A549 treated with GW870086 at 1 μM for 4 hours (cell line): ENCODE measurements around the gene KIF20A. TPM values are rescaled to one million over a fixed set of nuclear protein-coding genes. Genes with fewer than 3 reads are reported as not detected.

ENCODE experiments used
- total RNA-seq: library from RNA; stranded (reverse); fragments of 200-300 nt; extraction: Qiagen RNA extraction; gene quantifications from 5 replicates; pipeline ENCODE4 v1.2.3, GENCODE V29; 2022; ENCODE audit warnings: low read depth

KIF20A gene
- 37.8 to 49.5 TPM (median 41.9 TPM) in 5 replicates for total RNA-seq

GRCh38 chr5:138178516-138179276 is at the start of gene KIF20A, which contains the start of gene BRD8:
Gene KIF20A (plus strand): TSS chr5:138179112. CDS start chr5:138179681, 569 bp downstream.
Gene BRD8 (minus strand): TSS chr5:138178630. CDS start chr5:138178614, 16 bp downstream.

DNA sequence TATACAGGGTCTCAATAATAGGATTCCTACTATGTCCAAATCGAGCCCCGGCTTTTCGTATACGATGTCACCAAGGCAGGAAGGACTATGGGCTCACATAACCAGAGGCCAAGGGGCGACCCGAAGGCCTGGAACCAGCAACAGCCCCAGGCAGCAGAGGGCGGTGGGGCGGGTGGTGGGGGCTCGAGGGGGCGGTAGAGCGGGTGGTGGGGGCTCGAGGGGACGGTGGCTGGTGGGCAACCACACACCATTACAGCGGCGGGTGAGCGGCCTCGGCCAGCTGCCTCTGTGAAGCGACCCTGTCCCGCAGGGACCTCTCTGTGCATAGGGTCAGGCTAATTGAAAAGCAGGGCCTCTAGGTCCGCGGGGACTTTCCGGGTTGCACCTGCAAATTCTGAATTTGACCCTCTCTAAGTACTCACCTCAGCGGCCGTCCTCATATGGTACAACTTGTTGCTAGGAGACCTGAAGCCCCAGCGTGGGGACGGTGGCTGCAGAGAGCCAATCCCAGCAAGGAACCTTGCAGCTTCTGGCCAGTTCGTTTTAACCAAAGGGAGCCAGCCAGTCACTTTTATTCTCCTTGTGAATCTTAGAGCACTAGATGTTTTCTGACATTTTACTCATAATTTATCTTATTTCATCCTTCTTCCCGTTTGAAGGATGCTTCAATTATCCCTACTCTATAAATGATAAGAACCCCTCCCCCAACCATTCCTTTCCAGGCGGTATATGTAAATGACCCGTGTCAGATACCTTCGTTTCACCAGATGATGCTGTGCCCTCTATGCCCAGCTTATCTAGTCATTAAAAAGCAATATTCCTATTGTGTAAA is 39.7 kb upstream of the KIF20A start, which contains the start of gene NME5:
NME5 (minus strand) TSS at position 480 of the 832 bp plus-strand sequence. CDS start 648 bp downstream, outside the sequence.

GRCh38 chr5:138213161-138214029 is 34.5 kb downstream of the KIF20A start, which contains the start of gene CDC23:
Gene CDC23 (minus strand): TSS chr5:138213323. CDS start chr5:138213312, 11 bp downstream.

Other genes starting within 250 kb of the KIF20A start
- 10.8 to 15.0 TPM (median 12.2 TPM) in 5 replicates for gene FAM13B, start 146.0 kb upstream of the KIF20A start, total RNA-seq
- not detected in 5 replicates for gene WNT8A, start 95.1 kb upstream of the KIF20A start, total RNA-seq
- not detected in 5 replicates for gene NME5, start 39.7 kb upstream of the KIF20A start, total RNA-seq
- 41.9 to 53.8 TPM (median 45.5 TPM) in 5 replicates for gene BRD8, start 482 bp upstream of the KIF20A start, total RNA-seq
- gene CDC23, start 34.2 kb downstream of the KIF20A start, total RNA-seq, result 21.5 to 37.9 TPM (median 27.9 TPM) in 5 replicates
- 0.06 to 0.11 TPM in 2 of 5 replicates, not detected in the others for gene GFRA3, start 95.5 kb downstream of the KIF20A start, total RNA-seq
- gene CDC25C, start 152.7 kb downstream of the KIF20A start, total RNA-seq, result 8.6 to 11.7 TPM (median 10.5 TPM) in 5 replicates
- 18.4 to 23.9 TPM (median 21.3 TPM) in 5 replicates for gene FAM53C, start 159.2 kb downstream of the KIF20A start, total RNA-seq
- 34.9 to 45.4 TPM (median 40.0 TPM) in 5 replicates for gene KDM3B, start 173.6 kb downstream of the KIF20A start, total RNA-seq